Body of pancreas (tissue), 4 donors: ENCODE data around the gene DTHD1.

Experiments
- POLR2A ChIP-seq, 3 donors: fragments of 450-650 bp; IDR thresholded peaks; one replicate each; pipeline ENCODE4 v1.6.1; 2016; ENCODE audit warnings: antibody characterized with exemption in 3 of 3, mild to moderate bottlenecking in 2 of 3
- TF ChIP-seq, protein P1 (sequence below), 7 experiments: fragments of 450-650 bp in 4 of 7; fragments of 200-600 bp in 3 of 7; sonication (generic) in 3 of 7; IDR thresholded peaks; one replicate each; pipeline ENCODE4 v1.5.1; 2016 to 2019; ENCODE audit warnings: antibody characterized with exemption in 7 of 7

DNA sequence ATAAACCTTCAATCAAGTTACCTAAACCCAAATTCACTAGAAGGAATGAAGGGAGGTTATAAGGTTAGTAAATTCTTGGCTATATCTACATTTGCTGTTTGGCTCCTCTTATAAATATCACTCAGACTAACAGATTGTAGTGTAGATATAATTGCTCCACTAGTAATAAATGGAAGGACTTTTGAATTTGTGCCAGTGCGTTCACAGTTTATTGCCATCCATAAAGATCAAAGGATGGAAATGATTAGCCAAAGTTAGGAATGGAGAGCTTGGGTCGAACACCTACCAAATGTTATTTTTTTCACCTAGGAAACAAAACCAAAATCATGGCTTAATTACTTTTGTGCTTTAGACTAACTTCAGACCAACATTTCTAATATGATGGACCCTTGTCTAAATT lies 9.2 kb downstream of the DTHD1 start:
- TF ChIP-seq, protein P1, sequence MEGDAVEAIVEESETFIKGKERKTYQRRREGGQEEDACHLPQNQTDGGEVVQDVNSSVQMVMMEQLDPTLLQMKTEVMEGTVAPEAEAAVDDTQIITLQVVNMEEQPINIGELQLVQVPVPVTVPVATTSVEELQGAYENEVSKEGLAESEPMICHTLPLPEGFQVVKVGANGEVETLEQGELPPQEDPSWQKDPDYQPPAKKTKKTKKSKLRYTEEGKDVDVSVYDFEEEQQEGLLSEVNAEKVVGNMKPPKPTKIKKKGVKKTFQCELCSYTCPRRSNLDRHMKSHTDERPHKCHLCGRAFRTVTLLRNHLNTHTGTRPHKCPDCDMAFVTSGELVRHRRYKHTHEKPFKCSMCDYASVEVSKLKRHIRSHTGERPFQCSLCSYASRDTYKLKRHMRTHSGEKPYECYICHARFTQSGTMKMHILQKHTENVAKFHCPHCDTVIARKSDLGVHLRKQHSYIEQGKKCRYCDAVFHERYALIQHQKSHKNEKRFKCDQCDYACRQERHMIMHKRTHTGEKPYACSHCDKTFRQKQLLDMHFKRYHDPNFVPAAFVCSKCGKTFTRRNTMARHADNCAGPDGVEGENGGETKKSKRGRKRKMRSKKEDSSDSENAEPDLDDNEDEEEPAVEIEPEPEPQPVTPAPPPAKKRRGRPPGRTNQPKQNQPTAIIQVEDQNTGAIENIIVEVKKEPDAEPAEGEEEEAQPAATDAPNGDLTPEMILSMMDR (IDR thresholded peaks at IDR 0.05): no peak
- no peak for TF ChIP-seq POLR2A (IDR thresholded peaks at IDR 0.05)
